Aorta (tissue), 5 donors: ENCODE results near the gene S100A1. TPM values are rescaled to one million over a fixed set of nuclear protein-coding genes. Genes with fewer than 3 reads are reported as not detected.

Source experiments
- ATAC-seq: fragments of 200-7000 bp; cut with Tn5 transposase; one replicate; pipeline ENCODE4 v1.9.1; 2022; ENCODE audit warnings: moderate library complexity; ENCODE audit not compliant: low FRiP score
- DNase-seq, 2 donors: peaks; one replicate each; pipeline ENCODE4 v3.0.0-alpha.2; 2020
- H3K27ac ChIP-seq, 2 donors: one replicate each; pipeline ENCODE4 v1.5.1; 2013; ENCODE audit warnings: low read length in 2 of 2, mild to moderate bottlenecking in 2 of 2, moderate library complexity in 2 of 2, control low read depth in 1 of 2, inconsistent platforms in 1 of 2, low read depth in 1 of 2
- H3K27me3 ChIP-seq, 2 donors: one replicate each; pipeline ENCODE4 v1.6.1; 2013; ENCODE audit warnings: control low read depth in 1 of 2, low read length in 1 of 2, mild to moderate bottlenecking in 1 of 2, moderate library complexity in 1 of 2; ENCODE audit not compliant: insufficient read depth in 2 of 2, control insufficient read depth in 1 of 2
- H3K36me3 ChIP-seq, 2 donors: one replicate each; pipeline ENCODE4 v1.6.1; 2013; ENCODE audit warnings: control low read depth in 1 of 2, low read length in 1 of 2, mild to moderate bottlenecking in 1 of 2; ENCODE audit not compliant: insufficient read depth in 2 of 2, control insufficient read depth in 1 of 2
- H3K4me1 ChIP-seq, 2 donors: one replicate each; pipeline ENCODE4 v1.6.1; 2013; ENCODE audit warnings: low read length in 2 of 2, control low read depth in 1 of 2, mild to moderate bottlenecking in 1 of 2, moderate library complexity in 1 of 2; ENCODE audit not compliant: insufficient read depth in 2 of 2, control insufficient read depth in 1 of 2
- H3K4me3 ChIP-seq, 2 donors: one replicate each; pipeline ENCODE4 v1.5.1; 2013; ENCODE audit warnings: low read length in 2 of 2, control low read depth in 1 of 2, mild to moderate bottlenecking in 1 of 2
- H3K9me3 ChIP-seq: one replicate; pipeline ENCODE4 v1.6.1; 2013; ENCODE audit warnings: mild to moderate bottlenecking, low read length; ENCODE audit not compliant: control insufficient read depth
- WGBS, 2 donors: extraction: QIAGEN DNeasy Blood & Tissue Kit; methylation state at CpG; one replicate each; pipeline ENCODE4 v1.1.7; 2013; 5-methylcytosine and 5-hydroxymethylcytosine counted together
- intact Hi-C, 2 donors: fragments of 100-400 bp; cut with DNase I; formaldehyde crosslinking; loops; one replicate each; pipeline versions ENCODE4 v1.14.2 to v1.15.0; 2022
- polyA plus RNA-seq, 2 donors: library from polyadenylated mRNA; stranded (reverse); fragments of 200-250 nt; gene quantifications; one replicate each; pipeline ENCODE4 v1.2.3, GENCODE V29; 2013
- total RNA-seq, 2 donors: library from RNA; stranded (reverse); fragmentation: NEBNext Ultra II Directional; extraction: Animal tissue kit (Norgen Biotek cat#: 25700); gene quantifications; one replicate each; pipeline ENCODE4 v1.2.1, GENCODE V29; 2021
- donor health status: healthy with polysubstance abuse.
- donor health status: Bipolar disorder and iron deficiency.
- donor health status: DM: no; HTN: no; CAD: no.
- donor health status: DM: no; HTN: no; CAD: no.
- donor health status: DM: yes; HTN: yes; CAD: no.

The S100A1 gene
- total and polyA plus RNA-seq, 4 donors = 0.23 to 7.1 (median 0.69) TPM; not detected in 1

- ATAC-seq = no peak
- Histone ChIP-seq H3K27me3 (no peaks in the 10 kb centered on the region), H3K36me3 (no peaks in the 10 kb centered on the region), H3K4me3 (no peak overlapping the region), H3K4me1 (no peaks in the 10 kb centered on the region), H3K9me3 (no peaks in the 10 kb centered on the region), H3K27ac (no peak overlapping the region)
- 82 to 83% methylated on average over 7 of the region's 7 CpGs for WGBS, 2 donors
- intact Hi-C loops = no loop called here
- DNase-seq = no peak
Measured at GRCh38 chr1:153623101-153623500, 5.1 kb upstream of the S100A1 start.

- intact Hi-C loops = loop anchor here in 1 of 2 donors (5.0 kb wide), 1 partner anchor 118 kb away; no protein-coding TSS in a partner anchor
- Histone ChIP-seq H3K4me1 (no peaks in the 10 kb centered on the region), H3K4me3 (no peak overlapping the region), H3K27ac (no peak overlapping the region), H3K9me3 (no peaks in the 10 kb centered on the region), H3K27me3 (no peaks in the 10 kb centered on the region), H3K36me3 (no peaks in the 10 kb centered on the region)
- peak in 1 of 2 donors; percentile 30 for DNase-seq
- ATAC-seq = no peak
- WGBS, 2 donors = 83 to 85% methylated on average over 10 of the region's 10 CpGs
Measured at GRCh38 chr1:153624965-153625611, 3.1 kb upstream of the S100A1 start.

GRCh38 chr1:153626477-153626903, 1.7 kb upstream of the S100A1 start:
- Histone ChIP-seq H3K27ac (peak overlapping the region; percentile 64 to 85), H3K9me3 (no peaks in the 10 kb centered on the region), H3K4me1 (no peaks in the 10 kb centered on the region), H3K27me3 (no peaks in the 10 kb centered on the region), H3K36me3 (no peaks in the 10 kb centered on the region), H3K4me3 (peak overlapping the region; percentile 32 to 39)
- 28 to 31% methylated on average over 3 of the region's 3 CpGs for WGBS, 2 donors
- no peak for ATAC-seq
- intact Hi-C loops = loop anchor here in 1 of 2 donors (5.0 kb wide), 1 partner anchor 119 kb away; no protein-coding TSS in a partner anchor
- DNase-seq = peak in 1 of 2 donors; percentile 46

- WGBS, 2 donors = 0 to 2% methylated on average over 28 of the region's 28 CpGs
- H3K4me3 ChIP-seq = peak within 1 kb of the TSS; percentile 32 to 39
- ATAC-seq (peak; percentile 80), DNase-seq (peak; percentile 88 to 90)
- no peaks in the 10 kb centered on the region for H3K36me3 ChIP-seq
- H3K27ac ChIP-seq = peak within 1 kb of the TSS; percentile 64 to 85
- no peaks in the 10 kb centered on the region for H3K4me1 ChIP-seq
- no peaks in the 10 kb centered on the region for H3K27me3 ChIP-seq
- intact Hi-C loops = loop anchor here in 1 of 2 donors (5.0 kb wide), 1 partner anchor 120 kb away; no protein-coding TSS in a partner anchor
- no peaks in the 10 kb centered on the region for H3K9me3 ChIP-seq
Measured at GRCh38 chr1:153626904-153627714, 1.1 kb upstream of the S100A1 start, which contains the start of gene S100A13. S100A13 (minus strand) TSS chr1:153627505; CDS start chr1:153626472, 1,033 bp downstream.

- Histone ChIP-seq H3K27me3 (no peaks in the 10 kb centered on the region), H3K36me3 (no peaks in the 10 kb centered on the region), H3K4me3 (no peak overlapping the region), H3K27ac (no peak overlapping the region), H3K4me1 (no peaks in the 10 kb centered on the region), H3K9me3 (no peaks in the 10 kb centered on the region)
- ATAC-seq = no peak
- DNase-seq = peak in 1 of 2 donors; percentile 61
- intact Hi-C loops = loop anchor here in 1 of 2 donors (5.0 kb wide), 1 partner anchor 121 kb away; no protein-coding TSS in a partner anchor
- WGBS, 2 donors = 68 to 79% methylated on average over 6 of the region's 6 CpGs
Measured at GRCh38 chr1:153628638-153629342, 556 bp downstream of the S100A1 start.

- H3K36me3 ChIP-seq = no peaks in the 10 kb centered on the region
- no peaks in the 10 kb centered on the region for H3K9me3 ChIP-seq
- no peak for ATAC-seq
- H3K4me1 ChIP-seq = no peaks in the 10 kb centered on the region
- H3K27ac ChIP-seq = no peak overlapping the region
- peak in 1 of 2 donors; percentile 41 for DNase-seq
- H3K27me3 ChIP-seq = no peaks in the 10 kb centered on the region
- no peak overlapping the region for H3K4me3 ChIP-seq
- intact Hi-C loops = loop anchor here in 1 of 2 donors (5.0 kb wide), 1 partner anchor 122 kb away; no protein-coding TSS in a partner anchor
- 68 to 81% methylated on average over 5 of the region's 5 CpGs for WGBS, 2 donors
Measured at GRCh38 chr1:153629343-153629665, 1.1 kb downstream of the S100A1 start.

GRCh38 chr1:153629971-153630370, 1.7 kb downstream of the S100A1 start:
- Histone ChIP-seq H3K4me3 (no peak overlapping the region), H3K36me3 (no peaks in the 10 kb centered on the region), H3K27me3 (no peaks in the 10 kb centered on the region), H3K9me3 (no peaks in the 10 kb centered on the region), H3K27ac (peak overlapping the region in 1 of 2 donors; percentile 6), H3K4me1 (no peaks in the 10 kb centered on the region)
- peak; percentile 60 to 65 for DNase-seq
- 71 to 73% methylated on average over 1 of the region's 1 CpG for WGBS, 2 donors
- intact Hi-C loops = loop anchor here in 1 of 2 donors (5.0 kb wide), 1 partner anchor 123 kb away; no protein-coding TSS in a partner anchor
- ATAC-seq = no peak

- Histone ChIP-seq H3K4me1 (no peaks in the 10 kb centered on the region), H3K36me3 (no peaks in the 10 kb centered on the region), H3K27me3 (no peaks in the 10 kb centered on the region), H3K27ac (no peak overlapping the region), H3K9me3 (no peaks in the 10 kb centered on the region), H3K4me3 (no peak overlapping the region)
- DNase-seq = peak in 1 of 2 donors; percentile 70
- intact Hi-C loops = no loop called here
- WGBS, 2 donors = 73 to 77% methylated on average over 7 of the region's 7 CpGs
- no peak for ATAC-seq
Measured at GRCh38 chr1:153630384-153630783, 2.1 kb downstream of the S100A1 start.
